Activated naive CD4-positive, alpha-beta T cell treated with anti-CD3 and anti-CD28 coated beads, Interleukin-2, amount 50 U/mL, for 16 hours (primary cell): ENCODE data around the gene VSIG8.

Experiments
- DNase-seq: peaks from one replicate; pipeline ENCODE4 v3.0.0-alpha.2; 2020

The VSIG8 gene

GRCh38 chr1:159854693-159855192 lies 7.7 kb downstream of the VSIG8 start:
- peak; percentile 76 for DNase-seq

GRCh38 chr1:159854116-159854692 lies 8.3 kb downstream of the VSIG8 start:
- DNase-seq: peak; percentile 19

- no peak for DNase-seq
Observed at GRCh38 chr1:159853417-159854115, 8.9 kb downstream of the VSIG8 start.

- no peak for DNase-seq
Observed at GRCh38 chr1:159851407-159851806, 11.1 kb downstream of the VSIG8 start.

GRCh38 chr1:159849626-159850366 lies 12.7 kb downstream of the VSIG8 start:
- DNase-seq: no peak

GRCh38 chr1:159848326-159848725 lies 14.1 kb downstream of the VSIG8 start:
- DNase-seq: no peak

- DNase-seq: no peak
Observed at GRCh38 chr1:159847231-159847630, 15.2 kb downstream of the VSIG8 start.

- no peak for DNase-seq
Observed at GRCh38 chr1:159845751-159846629, 16.5 kb downstream of the VSIG8 start.

GRCh38 chr1:159843459-159843858 lies 19.0 kb downstream of the VSIG8 start:
- DNase-seq: no peak

GRCh38 chr1:159841749-159842148 lies 20.7 kb downstream of the VSIG8 start:
- no peak for DNase-seq

- DNase-seq: no peak
Observed at GRCh38 chr1:159839116-159839849, 23.2 kb downstream of the VSIG8 start.

GRCh38 chr1:159838715-159839114 lies 23.7 kb downstream of the VSIG8 start:
- DNase-seq: no peak

GRCh38 chr1:159835862-159836525 lies 26.5 kb downstream of the VSIG8 start:
- no peak for DNase-seq

- no peak for DNase-seq
Observed at GRCh38 chr1:159835356-159835755, 27.1 kb downstream of the VSIG8 start.

- DNase-seq: no peak
Observed at GRCh38 chr1:159832309-159832708, 30.1 kb downstream of the VSIG8 start.

- DNase-seq: no peak
Observed at GRCh38 chr1:159831412-159832141, 30.9 kb downstream of the VSIG8 start.

GRCh38 chr1:159830722-159831121 lies 31.7 kb downstream of the VSIG8 start:
- no peak for DNase-seq

GRCh38 chr1:159829822-159830465 lies 32.5 kb downstream of the VSIG8 start:
- no peak for DNase-seq

- DNase-seq: no peak
Observed at GRCh38 chr1:159829273-159829634, 33.2 kb downstream of the VSIG8 start.

- no peak for DNase-seq
Observed at GRCh38 chr1:159828581-159829272, 33.7 kb downstream of the VSIG8 start.
